Limb (tissue), 2 donors: Measurements from ENCODE around the gene BMAL2.

Experiments
- DNase-seq, 2 donors: peaks; one replicate each; pipeline ENCODE4 v3.0.0-alpha.2; 2016; ENCODE audit errors: extremely low spot score in 2 of 2

Gene BMAL2

GRCh38 chr12:27324530-27324929, 8.1 kb upstream of the BMAL2 start:
- no peak for DNase-seq

DNA sequence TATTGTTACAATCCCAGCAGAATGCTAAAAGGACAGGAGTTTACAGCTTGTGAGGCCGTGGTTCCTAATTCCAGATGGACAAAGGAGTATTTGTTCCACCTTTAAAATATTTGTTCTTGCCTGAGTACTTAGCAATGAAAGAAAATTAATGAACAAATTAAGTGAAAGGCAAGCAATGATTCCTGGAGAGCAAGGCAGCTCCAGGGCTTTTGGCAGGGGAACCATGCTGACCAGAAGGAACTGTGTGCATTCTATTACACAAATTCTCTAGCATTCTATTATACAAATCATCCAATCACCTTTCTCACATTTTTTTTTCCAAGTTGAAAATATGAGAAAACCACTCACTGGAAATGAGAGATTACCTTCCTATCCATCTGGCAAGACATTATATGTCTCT, 1.8 kb upstream of the BMAL2 start:
- DNase-seq, result no peak

GRCh38 chr12:27331291-27331926, 1.2 kb upstream of the BMAL2 start:
- DNase-seq, result no peak

- DNase-seq, result no peak
Measured at GRCh38 chr12:27331927-27332324, 710 bp upstream of the BMAL2 start.

DNA sequence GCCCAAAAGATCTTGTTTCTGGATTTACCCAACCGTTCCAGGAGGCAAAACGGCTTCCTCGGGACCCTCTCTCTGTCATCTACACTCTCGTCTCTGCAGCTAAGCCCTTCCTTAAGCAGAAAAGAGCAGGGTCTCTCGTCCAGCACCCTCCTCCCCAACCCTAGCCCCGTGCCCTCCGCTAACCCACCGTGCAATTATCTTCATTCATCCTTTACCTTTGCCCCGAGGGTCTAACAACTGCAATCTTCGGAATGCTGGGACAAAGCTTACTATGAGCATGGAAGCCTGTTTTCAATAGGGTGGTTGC, 276 bp upstream of the BMAL2 start:
- no peak for DNase-seq

DNA sequence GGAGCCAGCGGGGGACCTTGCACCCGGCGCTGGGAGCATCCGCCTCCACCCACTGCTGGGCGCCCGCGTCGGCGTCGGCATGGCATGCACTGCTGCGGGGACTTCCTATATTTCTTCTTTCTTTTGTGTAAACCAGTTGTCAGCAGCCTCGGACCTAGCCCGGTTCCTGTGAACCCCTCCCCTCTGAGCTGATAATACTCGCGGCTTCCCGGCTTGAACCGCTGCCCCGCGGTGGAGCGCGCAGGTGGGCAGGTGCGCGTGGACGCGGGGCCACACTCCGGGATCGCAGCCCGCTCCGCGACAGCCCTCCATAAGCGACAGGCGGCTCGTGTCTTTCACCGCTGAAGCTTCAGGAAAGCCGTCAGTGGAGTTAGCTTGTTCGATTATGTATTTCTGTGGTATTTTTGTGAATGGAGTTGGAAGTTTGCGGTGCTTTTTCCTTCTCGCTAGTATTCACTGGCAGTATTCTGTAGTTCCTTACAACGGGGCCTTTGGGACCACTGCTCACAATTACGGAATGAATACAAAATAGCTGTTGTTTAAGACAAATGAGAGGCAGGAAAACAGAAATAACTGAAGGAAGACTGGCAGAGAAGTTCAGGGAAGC, 870 bp downstream of the BMAL2 start:
- DNase-seq, result peak in 1 of 2 donors; percentile 54

GRCh38 chr12:27334042-27334720, 1.5 kb downstream of the BMAL2 start:
- no peak for DNase-seq

GRCh38 chr12:27334721-27335082, 2.1 kb downstream of the BMAL2 start:
- no peak for DNase-seq

- DNase-seq, result no peak
Measured at GRCh38 chr12:27335364-27336281, 3.0 kb downstream of the BMAL2 start.

GRCh38 chr12:27336282-27336653, 3.6 kb downstream of the BMAL2 start:
- DNase-seq, result no peak

DNA sequence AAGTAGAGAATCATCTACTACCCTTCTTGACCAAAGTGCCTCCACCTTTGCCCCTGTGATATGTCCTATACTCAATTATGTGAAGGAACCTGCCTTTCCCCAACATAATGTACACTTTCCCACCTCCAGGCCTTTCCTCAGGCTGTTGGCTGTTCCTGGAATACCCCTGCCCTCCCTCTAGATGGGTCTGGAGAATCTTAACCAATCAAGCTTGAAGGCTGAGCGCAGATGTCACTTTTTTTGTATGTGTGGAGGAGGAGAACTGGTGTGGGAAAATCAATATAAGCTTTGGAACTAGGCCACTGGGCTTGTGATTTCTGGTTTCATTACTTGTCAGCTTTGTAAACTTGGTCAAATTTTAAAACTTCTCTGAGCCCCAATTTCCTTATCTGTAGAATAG, 4.7 kb downstream of the BMAL2 start:
- no peak for DNase-seq

DNA sequence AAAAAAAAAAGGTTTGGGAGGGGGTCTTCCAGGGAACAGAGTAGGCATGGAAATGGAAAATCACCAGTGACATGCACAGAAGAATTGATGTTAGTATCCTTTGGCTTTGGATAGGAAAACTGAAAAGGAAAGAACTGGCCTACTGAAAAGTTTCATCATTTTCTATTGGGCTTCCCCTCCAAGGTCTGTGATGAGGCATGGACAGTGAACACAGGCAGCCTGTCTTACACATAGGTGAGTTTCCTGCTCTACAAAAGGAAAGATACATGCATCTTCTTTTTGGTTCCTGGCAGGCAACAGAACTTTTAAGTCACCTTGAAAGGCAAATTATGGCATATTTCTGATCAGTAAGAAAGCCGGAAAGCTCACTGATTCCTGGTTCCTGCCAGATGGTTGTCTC, 5.8 kb downstream of the BMAL2 start:
- no peak for DNase-seq

DNA sequence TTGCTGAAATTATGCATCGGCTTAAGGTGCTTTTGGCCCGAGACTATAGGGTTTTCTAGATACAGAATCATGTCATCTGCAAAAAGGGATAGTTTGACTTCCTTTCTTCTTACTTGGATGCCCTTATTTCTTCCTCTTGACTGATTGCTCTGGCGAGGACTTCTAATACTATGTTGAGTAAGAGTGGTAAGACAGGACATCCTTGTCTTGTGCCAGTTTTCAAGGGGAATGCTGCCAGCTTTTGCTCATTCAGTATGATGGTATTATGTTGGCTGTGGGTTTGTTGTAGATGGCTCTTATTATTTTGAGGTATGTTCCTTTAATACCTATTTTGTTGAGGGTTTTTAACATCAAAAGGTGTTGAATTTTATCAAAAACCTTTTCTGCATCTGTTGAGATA, 8.3 kb downstream of the BMAL2 start:
- no peak for DNase-seq

GRCh38 chr12:27342536-27342935, 9.9 kb downstream of the BMAL2 start:
- DNase-seq, result no peak

GRCh38 chr12:27343255-27344000, 10.8 kb downstream of the BMAL2 start:
- DNase-seq, result no peak

DNA sequence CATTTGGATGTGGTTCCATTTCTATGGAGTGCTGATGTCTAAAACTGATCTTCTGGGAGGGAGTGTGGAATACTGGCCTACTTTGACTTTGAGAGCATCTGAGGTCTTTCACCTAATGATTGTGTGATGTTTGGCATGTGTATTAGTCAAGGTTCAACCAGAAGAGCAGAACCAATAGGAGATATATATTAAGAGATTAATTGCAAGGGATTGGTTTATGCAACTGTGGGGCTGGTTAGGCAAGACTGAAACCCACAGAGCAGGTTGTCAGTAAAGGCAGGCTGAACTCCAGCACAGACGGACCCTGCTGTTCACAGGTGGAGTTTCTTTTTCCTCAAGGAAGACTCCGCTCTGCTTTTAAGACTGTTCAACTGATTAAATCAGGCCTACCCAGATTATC, 11.6 kb downstream of the BMAL2 start:
- no peak for DNase-seq

DNA sequence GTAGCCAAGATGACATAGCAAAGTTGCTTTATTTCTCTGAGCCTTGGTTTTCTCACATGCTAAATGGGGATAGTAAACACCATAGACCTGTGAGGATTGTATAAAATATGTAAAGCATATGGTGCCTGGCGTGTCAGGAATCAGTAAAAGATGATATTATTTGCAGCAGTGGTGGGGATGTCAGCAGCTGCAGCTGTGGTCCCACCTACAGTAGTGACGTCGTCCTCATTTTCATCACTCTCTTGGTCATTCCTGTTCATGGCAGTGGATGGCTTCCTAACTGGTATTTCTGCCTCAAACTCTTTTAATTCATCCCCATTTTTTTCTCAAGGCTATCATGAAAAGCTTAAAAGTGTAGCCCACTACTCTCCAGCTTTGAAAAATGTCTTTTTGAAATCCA, 12.1 kb downstream of the BMAL2 start:
- no peak for DNase-seq

DNA sequence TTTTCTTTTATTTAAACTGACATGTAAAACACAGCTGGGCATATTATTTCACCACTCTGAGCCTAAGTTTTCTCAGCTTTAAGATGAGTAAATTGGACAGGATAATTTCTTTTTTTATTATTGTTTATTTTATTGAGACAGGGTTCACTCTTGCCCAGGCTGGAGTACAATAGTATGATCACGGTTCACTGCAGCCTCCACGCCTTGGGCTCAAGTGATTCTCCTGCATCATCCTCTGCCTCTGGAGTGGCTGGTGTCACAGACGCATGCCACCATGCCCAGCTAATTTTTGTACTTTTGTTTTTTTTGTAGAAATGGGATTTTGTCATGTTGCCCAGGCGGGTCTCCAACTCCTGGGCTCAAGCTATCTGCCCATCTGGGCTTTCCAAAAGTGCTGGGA, 12.7 kb downstream of the BMAL2 start:
- DNase-seq, result no peak

DNA sequence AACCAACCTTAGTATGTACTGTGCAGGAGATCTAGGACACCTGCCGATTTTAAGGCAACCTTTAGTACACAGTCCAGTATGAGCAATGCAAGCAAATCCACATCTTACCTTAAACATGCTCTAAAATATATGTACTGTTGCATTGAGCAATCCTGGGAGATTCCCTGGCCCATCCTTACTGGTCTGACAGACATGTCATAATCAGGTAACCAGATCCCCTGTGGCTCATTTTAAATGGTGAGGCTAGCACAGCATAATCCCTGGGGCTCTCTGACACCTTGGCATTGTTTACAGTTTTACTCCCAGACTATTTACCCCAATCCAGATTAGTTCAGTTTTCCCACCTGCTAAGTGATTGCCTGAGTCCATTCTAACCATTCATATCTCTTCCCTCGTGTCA, 15.1 kb downstream of the BMAL2 start:
- no peak for DNase-seq

- DNase-seq, result no peak
Measured at GRCh38 chr12:27351476-27351875, 18.8 kb downstream of the BMAL2 start.

DNA sequence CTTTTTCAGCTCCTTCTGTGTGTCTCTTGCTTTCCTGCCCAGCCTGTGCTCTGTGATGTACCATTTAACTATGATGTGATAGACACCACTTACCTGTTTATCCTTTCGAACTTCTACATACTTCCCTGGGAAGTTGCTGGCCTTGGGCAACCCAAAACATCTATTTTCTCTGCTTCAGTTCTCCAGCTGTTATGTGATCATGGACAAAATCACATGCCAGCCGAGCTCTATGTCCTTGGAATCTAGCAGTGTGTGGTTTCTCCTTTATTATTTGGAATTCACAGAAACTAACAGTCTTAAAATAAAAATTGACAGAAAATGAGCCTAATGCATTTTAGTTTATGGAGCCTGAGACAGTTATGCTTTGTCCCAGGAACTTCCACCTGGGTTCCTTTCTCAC, 22.9 kb downstream of the BMAL2 start:
- no peak for DNase-seq

- DNase-seq, result no peak
Measured at GRCh38 chr12:27355979-27356378, 23.3 kb downstream of the BMAL2 start.
